GM18505 (cell line): ENCODE measurements around the gene IGF2BP2.

ENCODE experiments used
- ATAC-seq: cut with Tn5 transposase; IDR thresholded peaks from one replicate; pipeline ENCODE4 v1.9.1; 2021; ENCODE audit not compliant: unreplicated experiment
- POLR2A ChIP-seq: IDR thresholded peaks from 4 replicates; pipeline ENCODE4 v1.6.1; 2011; ENCODE audit warnings: borderline replicate concordance; ENCODE audit not compliant: insufficient read depth, insufficient read length; ENCODE audit errors: extremely low read depth

The IGF2BP2 gene

DNA sequence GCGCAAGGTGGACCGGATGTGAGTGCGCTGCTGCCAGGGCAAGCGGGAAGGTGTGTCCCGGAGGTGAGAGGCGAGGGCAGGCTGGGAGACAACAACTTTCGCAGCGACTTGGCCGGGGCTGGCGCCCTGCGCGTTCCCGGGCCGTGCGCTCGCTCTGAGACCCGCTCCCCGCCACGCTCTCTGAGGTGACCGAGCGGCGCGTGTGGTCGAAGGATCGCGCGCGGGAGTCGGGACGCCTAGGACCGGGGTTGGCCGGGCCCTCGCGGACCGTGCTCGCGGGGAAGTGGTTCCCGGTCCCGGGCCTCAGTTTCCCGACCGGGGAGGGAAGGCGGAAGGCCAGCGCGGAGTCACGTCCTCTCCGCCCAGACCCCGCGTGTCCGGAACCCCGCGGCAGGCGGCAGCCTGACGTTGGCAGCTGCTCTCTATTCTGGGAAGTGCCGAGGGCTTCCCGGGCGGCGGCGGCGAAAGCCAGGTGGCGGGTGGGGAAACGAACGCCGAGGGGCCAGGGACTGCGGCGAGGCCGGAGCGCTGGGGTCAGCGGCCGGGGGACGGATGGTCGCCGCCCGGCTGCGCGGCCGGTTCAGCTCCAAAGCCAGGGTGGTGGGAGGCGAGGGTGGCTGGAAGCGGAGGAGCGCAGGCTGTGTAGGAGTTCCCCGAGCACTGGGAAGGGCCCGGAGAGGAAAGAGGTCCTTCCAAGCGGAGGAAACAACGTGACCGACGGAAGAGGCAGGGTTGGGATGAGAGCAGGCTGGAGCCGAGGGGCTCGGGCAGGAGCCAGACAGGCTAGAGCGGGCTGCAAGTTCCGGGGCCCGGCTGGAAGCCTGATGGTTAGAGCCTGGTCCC, 1.0 kb upstream of the IGF2BP2 start:
- no peak for TF ChIP-seq POLR2A
- peak; percentile 37 for ATAC-seq

GRCh38 chr3:185824051-185825005, 514 bp downstream of the IGF2BP2 start:
- ATAC-seq: peak; percentile 14

GRCh38 chr3:185823078-185824044, 1.5 kb downstream of the IGF2BP2 start:
- ATAC-seq: no peak
- TF ChIP-seq POLR2A: no peak

More at GRCh38 chr3:185824051-185825005, 514 bp downstream of the IGF2BP2 start:
- TF ChIP-seq POLR2A: no peak

DNA sequence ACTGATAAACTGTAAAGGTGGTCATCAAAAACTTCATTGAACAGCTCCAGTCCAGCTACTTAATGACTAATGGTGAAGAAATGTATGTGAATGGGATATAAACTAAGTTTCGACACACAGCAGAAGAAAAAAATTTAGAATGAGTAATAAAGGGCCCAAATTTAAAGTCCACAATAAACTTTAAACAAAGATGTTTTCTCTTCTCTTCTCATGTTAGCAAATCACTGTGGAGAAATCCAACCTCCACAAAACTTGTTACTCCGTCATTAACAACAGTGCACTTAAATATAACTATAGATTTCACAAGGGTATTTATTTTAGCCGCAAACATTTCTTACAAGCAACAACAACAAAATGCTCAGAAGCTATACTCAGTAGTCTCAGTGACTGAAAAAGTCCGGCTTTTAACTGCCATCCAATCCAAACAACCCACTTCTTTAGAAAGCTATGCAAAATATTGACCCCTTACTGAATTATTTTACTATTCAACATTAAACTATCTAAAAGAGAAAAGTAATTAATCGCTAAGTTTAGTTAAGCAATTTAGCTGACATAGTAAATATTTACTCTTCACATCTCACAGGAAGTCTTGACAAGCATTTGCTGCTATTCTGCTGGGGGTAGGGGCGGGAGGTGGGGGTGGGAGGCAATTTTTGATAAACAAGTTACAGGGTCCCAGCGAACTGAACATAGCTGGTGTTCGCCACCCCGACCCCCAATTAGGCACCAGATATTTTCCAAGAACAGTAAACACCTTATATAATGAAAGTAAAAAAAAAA, 2.4 kb downstream of the IGF2BP2 start:
- no peak for ATAC-seq
- TF ChIP-seq POLR2A: no peak

GRCh38 chr3:185820973-185821758, 3.7 kb downstream of the IGF2BP2 start:
- TF ChIP-seq POLR2A: no peak
- no peak for ATAC-seq

DNA sequence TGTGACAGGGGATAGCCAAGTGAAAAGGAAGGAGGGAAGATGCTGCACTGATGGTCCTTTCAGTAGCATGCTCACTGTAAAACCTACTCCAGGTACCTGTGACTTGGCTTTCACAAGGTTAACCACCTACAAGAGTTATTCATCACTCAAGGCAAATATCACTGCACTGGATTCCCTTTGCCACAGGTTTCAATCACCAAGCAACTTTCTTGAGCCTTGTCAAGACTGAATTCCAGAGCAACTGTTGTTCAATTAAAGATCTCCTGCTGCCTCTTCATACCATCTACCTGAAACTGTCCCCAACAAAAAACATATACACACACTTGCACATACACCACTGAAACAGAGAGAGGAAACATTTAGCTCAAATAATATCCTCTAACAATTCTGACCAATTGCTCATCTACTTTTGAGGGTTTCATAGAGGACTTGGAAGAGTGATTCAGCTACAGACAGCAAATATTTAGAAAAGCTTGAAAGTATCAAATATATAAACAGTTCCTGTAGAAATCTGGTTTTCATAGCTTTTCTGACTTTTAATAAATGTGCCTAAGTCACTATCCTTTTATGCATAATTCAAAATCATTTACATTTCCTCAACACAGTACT, 6.5 kb downstream of the IGF2BP2 start:
- no peak for TF ChIP-seq POLR2A
- no peak for ATAC-seq

GRCh38 chr3:185815391-185816282, 9.2 kb downstream of the IGF2BP2 start:
- no peak for TF ChIP-seq POLR2A
- no peak for ATAC-seq

GRCh38 chr3:185813691-185814215, 11.1 kb downstream of the IGF2BP2 start:
- ATAC-seq: no peak

GRCh38 chr3:185813205-185813604, 11.6 kb downstream of the IGF2BP2 start:
- ATAC-seq: no peak
- no peak for TF ChIP-seq POLR2A

More at GRCh38 chr3:185813691-185814215, 11.1 kb downstream of the IGF2BP2 start:
- TF ChIP-seq POLR2A: no peak
